Medulla oblongata (tissue), 1 donor: ENCODE measurements around the gene SDS.

ENCODE experiments used
- DNase-seq: peaks from one replicate; pipeline ENCODE4 v3.0.0-alpha.2; 2015; ENCODE audit errors: extremely low spot score

Gene SDS, protein sequence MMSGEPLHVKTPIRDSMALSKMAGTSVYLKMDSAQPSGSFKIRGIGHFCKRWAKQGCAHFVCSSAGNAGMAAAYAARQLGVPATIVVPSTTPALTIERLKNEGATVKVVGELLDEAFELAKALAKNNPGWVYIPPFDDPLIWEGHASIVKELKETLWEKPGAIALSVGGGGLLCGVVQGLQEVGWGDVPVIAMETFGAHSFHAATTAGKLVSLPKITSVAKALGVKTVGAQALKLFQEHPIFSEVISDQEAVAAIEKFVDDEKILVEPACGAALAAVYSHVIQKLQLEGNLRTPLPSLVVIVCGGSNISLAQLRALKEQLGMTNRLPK

DNA sequence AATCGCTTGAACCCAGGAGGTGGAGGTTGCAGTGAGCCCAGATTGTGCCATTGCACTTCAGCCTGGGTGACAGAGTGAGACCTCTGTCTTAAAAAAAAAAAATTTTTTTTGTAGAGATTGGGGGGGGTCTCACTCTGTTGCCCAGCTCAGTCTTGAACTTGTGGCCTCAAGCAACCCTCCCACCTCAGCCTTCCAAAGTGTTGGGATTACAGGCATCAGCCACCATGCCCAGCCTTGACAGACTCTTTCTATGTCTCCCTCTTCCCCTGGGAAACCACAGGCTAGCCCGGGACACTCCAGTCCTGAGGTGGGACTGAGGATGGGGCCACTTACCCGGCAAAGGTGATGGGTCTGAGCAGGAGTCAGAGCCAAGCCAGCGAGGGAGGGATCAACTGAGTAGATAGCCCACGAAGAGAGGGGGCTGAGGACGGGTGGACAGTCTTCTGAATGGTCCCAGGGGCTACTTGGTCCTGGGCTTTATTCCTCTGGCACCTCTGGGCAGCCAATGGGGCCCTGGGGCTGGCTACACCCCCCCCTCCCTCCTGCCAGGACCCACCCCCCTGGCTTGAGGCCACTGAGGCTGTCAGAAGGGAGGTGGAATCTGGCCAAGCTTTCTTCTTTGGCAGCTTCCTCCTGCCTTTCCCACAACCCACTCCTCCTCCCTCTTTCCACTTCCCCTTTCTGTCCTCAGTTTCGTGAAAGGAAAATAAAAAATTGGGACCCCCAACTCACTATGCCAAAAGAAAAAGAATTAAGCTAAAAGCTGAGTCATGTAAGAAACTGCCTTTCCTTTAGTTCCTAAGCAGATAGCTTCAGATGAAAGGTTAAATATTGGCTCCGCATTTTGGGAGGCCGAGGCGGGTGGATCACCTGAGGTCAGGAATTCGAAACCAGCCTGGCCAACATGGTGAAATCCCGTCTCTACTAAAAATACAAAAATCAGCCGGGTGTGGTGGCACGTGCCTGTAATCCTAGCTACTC, at the start of gene SDS:
Gene SDS (minus strand): TSS at position 453 of the 981 bp plus-strand sequence. CDS start 4,179 bp downstream, outside the sequence.
- DNase-seq, result peak; percentile 91

DNA sequence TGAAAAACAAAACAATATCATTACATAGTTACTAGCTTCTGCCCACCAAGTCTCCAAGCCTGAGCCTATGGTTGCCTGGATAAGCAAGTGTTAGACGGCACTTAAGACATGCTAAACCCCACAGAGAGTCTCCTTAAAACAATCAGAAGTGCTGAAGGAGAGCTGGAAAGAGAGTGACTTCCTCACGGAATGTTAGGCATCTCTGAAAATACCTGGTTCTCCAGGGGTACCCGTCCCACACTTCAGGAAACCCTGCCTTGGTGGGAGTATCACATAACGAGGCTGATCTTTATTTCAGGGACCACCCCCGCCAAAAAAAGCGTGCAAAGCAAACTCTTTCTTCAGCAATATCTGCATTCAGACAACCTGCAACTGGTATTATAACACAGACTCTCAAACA, 49.6 kb upstream of the SDS start:
- DNase-seq, result no peak

DNA sequence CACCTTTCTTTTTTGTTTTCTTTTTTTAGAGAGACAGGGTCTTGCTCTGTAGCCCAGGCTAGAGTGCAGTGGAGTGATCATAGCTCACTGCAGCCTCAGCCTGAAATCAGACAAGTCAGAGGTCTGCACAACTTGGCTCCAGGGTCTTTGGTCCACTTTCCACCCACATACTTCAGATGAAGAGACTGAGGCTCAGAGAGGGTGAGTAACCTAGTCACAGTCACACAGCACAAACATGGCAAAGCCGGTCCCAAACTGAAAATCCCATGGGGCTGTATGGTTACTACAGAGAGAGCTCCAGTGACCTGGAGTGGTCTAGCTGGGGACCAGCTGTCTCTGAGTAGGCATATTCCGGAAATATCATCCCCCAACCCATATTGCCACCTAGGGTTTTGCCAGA, 48.8 kb upstream of the SDS start:
- no peak for DNase-seq

DNA sequence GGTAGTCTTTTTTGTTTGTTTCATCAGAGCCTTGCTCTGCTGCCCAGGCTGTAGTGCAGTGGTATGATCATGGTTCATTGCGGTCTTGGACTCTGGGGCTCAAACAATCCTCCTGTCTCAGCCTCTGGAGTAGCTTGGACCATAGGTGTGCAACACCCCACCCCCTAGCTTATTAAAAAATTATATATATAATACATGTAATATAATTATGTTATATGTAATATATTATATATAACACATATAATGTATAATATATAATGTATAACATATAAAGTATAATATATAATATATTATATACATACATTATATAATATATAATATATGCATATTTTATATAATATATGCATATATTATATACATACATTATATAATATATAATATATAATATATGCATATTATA, 46.2 kb upstream of the SDS start:
- DNase-seq, result no peak

DNA sequence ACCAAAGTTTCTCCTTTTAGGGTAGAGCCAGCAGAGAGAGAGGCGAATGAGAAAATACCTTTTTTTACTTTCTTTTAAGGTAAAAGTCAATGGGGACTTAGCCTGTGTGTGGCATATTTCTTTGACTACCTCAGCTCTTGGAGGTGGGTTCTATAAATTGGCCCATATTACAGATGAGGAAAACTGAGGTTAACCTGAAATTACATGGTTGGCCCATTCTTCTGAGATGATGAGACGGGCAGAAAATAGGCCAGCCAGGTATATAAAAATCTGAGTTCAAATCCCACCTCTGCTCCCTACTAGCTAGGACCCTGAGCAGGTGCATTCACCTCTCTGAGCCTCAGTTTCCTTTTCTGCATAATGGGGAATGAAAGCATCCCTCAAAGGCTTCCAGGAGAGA, 45.6 kb upstream of the SDS start:
- no peak for DNase-seq

DNA sequence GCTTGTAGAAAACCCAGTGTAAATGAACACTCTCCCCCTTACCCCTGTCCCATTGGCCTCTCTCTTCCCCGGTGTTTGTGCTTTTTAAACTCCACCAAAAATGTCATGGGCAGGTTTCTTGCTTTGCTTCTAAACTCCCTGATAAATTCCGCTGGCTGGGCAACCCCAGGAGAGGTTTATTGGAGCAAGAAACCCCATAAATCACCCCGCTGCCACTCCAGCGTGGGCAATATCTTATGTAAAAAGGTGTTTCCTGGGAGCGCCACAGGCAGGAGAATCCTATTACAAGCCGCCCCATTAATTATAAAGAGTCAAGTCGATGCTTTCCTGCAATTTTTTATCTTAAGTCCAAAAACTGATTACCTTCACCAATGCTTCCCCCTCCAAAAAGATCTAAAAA, 45.2 kb upstream of the SDS start:
- DNase-seq, result no peak

DNA sequence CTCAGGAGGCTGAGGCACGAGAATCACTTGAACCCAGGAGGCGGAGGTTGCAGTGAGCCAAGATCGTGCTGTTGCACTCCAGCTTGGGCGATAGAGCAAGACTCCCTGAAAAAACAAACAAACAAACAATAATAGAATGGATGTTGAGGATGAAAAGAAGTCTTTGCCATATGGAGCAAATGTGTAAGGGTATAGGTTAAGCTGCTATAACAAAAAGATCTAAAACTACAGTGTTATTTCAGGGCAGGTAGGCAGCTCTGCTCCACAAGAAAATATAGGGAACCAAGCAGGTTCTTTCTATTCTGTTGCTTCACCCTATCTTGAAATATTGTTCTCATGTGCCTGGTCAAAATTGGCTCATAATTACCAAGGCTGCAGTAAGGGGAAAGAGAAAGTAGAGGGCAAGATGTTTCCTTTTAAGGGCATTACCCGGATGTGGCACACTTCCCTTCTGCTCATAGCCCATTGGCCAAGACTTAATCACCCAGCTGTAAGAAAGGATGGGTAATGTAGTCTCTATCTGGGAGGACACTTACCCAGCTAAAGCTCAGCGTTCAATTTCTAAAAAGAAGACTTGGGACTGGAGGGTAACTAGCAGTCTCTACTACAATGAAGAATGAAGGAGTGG, 42.0 kb upstream of the SDS start:
- no peak for DNase-seq

DNA sequence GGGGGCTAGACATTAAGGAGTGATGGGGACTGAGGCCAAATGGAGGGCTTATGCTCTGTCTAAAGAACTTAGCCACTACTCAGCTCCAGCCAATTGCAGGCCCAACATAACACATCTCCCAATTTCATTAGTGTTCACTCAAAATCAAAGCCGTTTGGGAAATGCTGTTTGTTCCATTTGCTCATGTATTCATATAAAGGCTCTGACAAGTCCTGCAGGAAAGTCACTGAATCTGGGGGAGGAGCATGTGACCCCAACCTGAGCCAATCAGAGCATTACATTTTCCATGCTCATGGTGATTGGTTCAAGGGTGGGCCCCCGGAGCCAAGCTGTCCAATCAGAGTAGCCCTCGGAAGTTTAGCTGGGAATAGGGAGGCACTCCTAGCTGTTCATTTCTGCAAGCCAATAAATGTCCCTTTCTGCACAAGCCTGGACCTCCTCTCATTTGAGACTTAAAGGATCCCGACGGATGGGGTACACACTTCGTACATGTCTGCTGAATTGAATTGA, 39.4 kb upstream of the SDS start:
- DNase-seq, result no peak

DNA sequence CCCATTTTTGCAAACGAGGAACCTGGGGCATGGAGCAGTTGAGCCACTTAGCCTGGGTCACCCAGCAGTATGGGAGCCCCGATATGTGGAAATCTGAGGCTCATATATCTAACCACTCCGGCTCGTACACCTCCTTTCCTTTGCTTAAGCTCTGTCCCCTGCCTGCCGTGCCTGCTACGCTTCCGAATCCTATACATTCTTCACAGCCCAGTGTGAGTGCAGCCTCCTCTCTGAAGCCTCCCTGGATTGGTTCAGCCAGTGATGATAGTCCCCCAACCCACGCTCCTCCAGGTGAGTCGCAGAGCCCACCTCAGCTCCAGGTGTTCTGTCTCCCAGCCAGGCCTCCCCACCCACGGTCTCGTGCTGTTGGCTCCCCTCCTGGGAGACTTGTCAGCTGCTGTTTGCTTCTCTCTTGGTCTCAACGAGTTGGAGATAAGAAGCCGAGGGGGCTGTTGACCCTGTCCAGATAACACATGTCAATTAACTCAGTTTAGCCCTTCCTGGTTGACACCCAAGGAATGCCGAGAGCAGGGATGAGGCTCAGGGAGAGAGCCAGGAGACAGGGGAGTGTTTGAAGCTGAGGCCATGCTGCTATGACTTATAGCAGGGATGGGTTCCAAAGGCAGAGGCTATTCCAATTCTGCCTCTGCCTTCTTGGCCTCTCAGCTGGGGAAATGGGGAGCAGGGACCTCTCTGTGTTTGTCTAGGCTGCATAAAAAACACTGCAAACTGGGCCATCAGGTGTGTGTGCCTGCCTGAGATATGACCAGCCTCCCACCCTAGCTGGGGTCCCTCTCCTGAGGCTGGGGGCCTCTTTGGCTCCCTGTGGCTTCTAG, 37.5 kb upstream of the SDS start:
- no peak for DNase-seq

DNA sequence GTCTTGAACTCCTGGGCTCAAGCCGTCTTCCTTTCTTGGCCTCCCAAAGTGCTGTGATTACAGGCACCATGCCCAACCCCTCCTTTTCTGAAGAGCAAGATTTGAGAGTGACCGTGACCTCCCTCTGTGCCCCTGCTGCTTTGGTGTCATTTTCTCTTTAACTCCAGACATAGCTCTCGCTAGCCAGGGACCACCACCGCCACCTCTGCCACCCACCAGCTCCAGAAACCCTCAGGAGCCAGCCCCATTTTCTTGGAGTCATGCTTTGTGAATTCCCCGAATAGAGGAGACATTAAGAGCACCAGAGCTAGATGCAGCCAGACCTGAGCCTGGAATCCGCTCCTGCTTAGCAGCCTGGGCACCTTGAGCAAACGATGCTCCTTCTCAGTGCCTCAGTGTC, 36.6 kb upstream of the SDS start:
- DNase-seq, result no peak

DNA sequence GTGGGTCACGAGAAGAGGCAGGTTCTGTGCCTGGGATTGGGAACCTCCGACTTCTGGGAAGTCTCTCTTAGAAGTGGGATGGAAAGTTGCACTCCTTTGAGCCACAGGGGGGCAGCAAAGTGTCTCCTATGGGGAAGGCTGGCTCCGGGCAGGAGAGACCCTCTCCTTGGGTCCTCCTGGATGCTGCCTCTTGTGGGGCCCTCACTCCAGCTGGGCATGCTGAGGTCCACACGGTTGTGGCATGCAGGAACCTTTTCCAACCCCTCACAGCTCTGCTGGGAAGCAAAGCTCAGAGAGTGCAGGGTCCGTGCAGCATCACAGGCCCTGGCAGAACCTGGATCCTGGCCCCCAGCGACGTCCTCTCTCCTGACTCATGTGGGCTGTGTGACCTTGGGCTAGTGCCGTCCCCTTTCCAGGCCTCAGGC, 35.9 kb upstream of the SDS start:
- DNase-seq, result no peak

DNA sequence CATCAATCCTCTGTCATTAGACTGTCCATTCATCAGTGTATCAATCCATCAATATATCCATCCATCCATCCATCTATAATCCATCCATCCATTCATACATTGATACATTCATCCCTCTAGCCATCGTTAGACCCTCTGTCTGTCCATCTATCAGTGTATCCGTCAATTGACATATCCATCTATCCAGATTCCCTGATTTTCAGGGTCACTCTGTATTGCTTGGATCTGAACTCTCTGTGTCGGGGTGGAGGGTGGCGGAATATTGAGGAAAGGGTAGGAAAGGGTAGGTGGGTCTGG, 35.6 kb upstream of the SDS start:
- no peak for DNase-seq

DNA sequence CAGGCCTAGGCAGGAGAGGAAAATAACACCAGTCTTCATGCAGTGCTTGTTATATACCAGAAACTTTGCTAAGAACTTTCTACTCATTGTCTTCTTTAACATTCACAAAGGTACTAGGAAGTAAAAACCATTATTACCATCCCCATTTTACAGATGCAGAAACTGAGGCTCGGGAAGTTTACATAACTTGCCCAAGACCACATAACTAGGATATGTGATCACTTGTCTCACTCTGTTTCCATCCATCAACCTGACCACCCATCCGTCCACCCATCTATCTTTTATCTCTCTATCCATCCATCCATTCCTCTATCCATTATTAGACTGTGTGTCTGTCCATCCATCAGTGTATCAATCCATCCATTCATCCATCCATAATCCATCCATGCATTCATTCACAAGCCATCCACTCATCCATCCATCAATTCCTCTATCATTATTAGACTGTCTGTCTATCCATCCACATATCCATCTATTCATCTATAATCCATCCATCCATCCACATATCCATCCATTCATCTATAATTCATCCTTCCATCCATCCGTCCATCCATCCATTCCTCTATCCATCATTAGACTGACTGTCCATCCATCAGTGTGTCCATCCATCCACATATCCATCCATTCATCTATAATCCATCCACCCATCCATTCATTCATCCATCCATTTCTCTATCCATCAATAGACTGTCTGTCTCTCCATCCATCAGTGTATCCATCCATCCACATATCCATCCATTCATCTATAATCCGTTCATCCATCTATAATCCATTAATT, 35.0 kb upstream of the SDS start:
- DNase-seq, result no peak

DNA sequence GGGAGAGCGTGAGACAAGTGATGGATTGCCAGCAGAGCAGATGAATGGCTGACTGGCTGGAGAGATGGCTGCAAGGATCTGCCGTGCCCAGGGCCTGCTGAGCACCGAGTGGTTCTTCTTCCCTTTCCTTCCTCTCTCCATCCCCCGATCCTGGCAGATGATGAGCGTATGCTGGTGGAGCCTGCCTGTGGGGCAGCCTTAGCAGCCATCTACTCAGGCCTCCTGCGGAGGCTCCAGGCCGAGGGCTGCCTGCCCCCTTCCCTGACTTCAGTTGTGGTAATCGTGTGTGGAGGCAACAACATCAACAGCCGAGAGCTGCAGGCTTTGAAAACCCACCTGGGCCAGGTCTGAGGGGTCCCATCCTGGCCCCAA, 34.0 kb upstream of the SDS start:
- no peak for DNase-seq

DNA sequence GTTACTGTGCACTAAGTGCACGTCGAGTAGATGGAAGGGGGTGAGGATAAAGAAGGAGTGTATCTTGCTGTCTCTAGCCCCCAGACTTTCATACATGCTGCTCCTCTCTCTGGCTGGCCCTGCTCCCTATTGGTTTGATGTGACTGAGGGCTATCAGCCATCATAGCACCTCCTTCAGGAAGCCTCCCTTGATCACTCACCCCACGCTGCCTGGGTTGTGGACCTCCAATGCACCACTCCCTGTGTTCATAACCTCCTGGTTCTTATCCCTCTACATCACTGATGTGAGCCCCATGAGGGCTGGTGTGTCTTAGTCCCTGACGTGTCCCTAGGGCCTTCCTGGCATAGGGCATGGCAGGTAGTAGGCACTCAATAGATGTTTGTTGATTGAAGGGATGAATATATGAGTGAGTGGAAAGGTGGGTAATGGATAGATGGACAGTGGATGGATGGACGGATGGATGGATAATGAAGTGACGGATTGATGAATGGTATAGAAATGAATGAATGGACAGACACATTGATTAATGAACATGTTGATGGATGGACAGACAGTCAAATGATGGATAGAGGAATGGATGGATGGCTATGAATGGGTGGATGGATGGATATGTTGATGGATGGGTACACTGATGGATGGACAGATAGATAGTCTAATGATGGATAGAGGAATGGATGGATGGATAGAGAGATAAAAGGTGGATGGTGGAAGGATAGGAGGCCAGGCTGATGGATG, 33.5 kb upstream of the SDS start:
- no peak for DNase-seq

DNA sequence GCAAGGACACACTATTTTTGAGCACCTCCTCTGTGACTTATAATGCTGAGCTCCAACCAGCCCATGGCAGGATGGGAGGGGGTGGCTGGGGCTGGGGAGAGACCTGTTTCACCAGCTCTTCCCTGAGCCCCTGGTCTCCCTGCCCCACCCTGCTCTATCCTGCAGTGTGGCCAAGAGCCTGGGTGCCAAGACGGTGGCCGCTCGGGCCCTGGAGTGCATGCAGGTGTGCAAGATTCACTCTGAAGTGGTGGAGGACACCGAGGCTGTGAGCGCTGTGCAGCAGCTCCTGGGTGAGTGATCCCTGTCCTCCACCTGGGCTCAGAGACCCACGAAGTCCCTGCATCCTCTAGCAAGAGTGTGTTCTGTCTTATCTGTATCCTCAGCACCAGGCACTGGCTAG, 32.9 kb upstream of the SDS start:
- DNase-seq, result no peak

DNA sequence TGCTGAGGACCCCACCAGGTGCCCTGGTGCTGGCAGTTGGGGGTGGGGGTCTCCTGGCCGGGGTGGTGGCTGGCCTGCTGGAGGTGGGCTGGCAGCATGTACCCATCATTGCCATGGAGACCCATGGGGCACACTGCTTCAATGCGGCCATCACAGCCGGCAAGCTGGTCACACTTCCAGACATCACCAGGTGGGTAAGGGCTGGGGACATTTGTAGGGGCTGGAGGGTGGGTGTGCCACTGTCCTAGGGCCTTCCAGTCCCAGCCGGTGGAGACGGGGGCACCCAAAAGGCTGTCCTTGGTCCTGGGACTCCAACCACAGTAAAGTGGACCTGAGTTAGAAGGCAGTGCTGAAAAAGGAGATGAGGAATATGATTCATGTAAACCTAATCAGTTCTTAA, 31.7 kb upstream of the SDS start:
- DNase-seq, result no peak

DNA sequence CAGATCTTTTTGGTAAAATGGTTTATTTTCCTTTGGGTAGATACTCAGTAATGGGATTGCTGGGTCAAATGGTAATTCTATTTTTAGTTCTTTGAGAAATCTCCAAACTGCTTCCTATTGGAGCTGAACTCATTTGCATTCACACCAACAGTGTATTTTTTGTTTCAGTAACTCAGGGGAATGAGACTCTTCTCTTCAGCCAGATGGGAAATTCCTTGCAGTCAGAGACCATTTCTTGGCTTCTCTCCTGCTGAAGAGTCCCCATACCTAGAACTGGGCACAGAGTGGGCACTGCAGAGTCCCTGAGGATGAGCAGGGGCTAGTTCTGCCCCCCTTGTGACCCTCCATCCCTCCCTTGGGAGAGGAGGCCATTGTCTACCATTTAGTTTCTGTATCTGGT, 29.3 kb upstream of the SDS start:
- DNase-seq, result peak; percentile 47

DNA sequence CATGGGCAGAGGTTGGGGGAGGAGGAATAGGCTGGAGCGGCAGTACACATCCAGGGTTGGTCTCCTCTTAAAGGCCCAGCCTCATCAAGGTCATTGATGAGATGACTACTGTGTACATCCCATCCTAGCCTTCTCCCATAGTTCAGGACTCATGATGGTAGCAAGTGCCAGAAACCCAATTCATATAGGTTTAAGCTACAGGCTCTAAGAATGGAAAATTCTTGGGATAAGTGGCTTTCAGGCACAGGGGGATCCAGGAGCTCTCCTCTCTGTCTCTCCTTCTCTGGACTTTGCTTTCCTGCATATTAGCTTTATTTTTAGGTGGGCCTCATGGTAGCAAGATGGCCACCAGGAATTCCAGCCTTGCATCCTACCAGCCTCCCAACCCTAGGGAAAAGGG, 24.8 kb upstream of the SDS start:
- no peak for DNase-seq

DNA sequence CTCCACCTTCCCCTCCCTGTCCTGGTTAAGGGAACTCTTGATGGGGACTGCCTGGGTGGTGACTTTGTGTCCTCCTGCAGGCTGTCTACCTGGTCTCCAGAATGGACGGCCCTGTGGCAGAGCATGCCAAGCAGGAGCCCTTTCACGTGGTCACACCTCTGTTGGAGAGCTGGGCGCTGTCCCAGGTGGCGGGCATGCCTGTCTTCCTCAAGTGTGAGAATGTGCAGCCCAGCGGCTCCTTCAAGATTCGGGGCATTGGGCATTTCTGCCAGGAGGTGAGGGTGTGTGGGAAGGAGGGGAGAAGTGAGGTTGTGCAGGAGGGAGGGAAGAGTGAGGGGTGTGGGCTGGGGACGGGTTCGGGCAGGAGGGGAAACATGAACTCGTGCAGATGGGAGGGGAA, 24.2 kb upstream of the SDS start:
- no peak for DNase-seq
